ENCODE results near the gene HELT. TPM values are rescaled to one million over a fixed set of nuclear protein-coding genes. Genes with fewer than 3 reads are reported as not detected.
"Not testable (repeated sequence)": the region's sequence is repeated elsewhere in the genome, so short reads cannot be mapped to it uniquely, and the experiment has no call there.

HELT gene
- total RNA-seq, 1 experiment from 2014 or later, result not detected

DNA sequence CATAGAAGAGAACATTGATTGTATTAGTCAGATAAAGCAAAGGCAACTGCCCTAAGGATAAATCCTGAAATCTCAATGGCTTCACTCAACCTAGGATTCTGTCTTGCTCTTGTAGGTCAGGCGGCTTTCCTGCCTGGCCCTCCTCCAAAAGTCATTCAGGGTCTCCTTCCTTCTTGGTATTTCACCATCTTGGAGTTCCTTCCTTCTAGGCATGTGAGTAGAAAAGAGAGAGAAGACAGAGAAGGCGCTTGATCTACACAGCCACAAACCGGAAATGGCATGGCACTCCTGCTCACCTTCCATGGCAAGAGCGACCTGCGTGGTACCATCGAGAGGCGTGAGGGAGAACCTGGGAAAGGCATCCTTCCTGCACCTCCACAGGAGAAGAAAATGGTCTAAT lies 45.3 kb upstream of the HELT start:
- no TSS peak for BruUV-seq (replicated peaks)
- H3K4me3 Mint-ChIP-seq (ENCODE audit: unreplicated experiment), result no peak overlapping the region
- H3K27me3 Mint-ChIP-seq (ENCODE audit: insufficient read depth, unreplicated experiment), result no peaks in the 10 kb centered on the region
- no peaks in the 10 kb centered on the region for H3K27me3 ChIP-seq (replicated peaks; ENCODE audit: control insufficient read depth, insufficient read depth, low read length)
- H3K4me1 ChIP-seq, result no peaks in the 10 kb centered on the region
- CTCF ChIA-PET, result no interaction called here
- intact Hi-C loops (cut with micrococcal nuclease; ENCODE audit: unreplicated experiment), result no loop called here
- H3K4me1 Mint-ChIP-seq (ENCODE audit: low read depth, unreplicated experiment), result peaks cover 2% of the 10 kb centered on the region
- no peak overlapping the region for H3K4me3 ChIP-seq (ENCODE audit: low read depth, low read length)
- H3K9me3 ChIP-seq, result no peaks in the 10 kb centered on the region
- H3K36me3 ChIP-seq (ENCODE audit: control insufficient read depth, insufficient read depth, low read length), result no peaks in the 10 kb centered on the region
- no peak overlapping the region for H3K27ac Mint-ChIP-seq (ENCODE audit: unreplicated experiment)
- H3K36me3 Mint-ChIP-seq (ENCODE audit: insufficient read depth, unreplicated experiment), result no peaks in the 10 kb centered on the region
- POLR2A ChIA-PET, result no interaction called here
- DNase-seq, result no peak
- TF ChIP-seq, protein P1, sequence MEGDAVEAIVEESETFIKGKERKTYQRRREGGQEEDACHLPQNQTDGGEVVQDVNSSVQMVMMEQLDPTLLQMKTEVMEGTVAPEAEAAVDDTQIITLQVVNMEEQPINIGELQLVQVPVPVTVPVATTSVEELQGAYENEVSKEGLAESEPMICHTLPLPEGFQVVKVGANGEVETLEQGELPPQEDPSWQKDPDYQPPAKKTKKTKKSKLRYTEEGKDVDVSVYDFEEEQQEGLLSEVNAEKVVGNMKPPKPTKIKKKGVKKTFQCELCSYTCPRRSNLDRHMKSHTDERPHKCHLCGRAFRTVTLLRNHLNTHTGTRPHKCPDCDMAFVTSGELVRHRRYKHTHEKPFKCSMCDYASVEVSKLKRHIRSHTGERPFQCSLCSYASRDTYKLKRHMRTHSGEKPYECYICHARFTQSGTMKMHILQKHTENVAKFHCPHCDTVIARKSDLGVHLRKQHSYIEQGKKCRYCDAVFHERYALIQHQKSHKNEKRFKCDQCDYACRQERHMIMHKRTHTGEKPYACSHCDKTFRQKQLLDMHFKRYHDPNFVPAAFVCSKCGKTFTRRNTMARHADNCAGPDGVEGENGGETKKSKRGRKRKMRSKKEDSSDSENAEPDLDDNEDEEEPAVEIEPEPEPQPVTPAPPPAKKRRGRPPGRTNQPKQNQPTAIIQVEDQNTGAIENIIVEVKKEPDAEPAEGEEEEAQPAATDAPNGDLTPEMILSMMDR (IDR thresholded peaks at IDR 0.05; ENCODE audit: insufficient read depth in 1 of 2, low read depth in 1 of 2, low read length in 1 of 2, severe bottlenecking in 1 of 2, unreplicated experiment in 1 of 2), result no peak
- peaks cover 4% of the 10 kb centered on the region for H3K9me3 Mint-ChIP-seq (ENCODE audit: unreplicated experiment)

DNA sequence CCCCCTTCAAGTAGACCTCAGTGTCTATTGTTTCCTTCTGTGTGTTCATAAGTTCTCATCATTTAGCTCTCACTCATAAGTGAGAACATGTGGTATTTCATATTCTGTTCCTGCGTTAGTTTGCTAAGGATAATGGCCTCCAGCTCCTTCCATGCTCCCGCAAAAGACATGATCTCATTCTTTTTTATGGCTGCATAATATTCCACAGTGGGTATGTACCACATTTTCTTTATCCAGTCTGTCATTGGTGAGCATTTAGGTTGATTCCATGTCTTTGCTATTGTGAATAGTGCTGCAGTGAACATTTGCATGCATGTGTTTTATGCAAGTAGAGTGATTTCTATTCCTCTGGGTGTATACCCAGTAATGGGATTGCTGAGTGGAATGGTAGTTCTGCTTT lies 41.9 kb upstream of the HELT start:
- H3K9me3 ChIP-seq; intact Hi-C loops (cut with micrococcal nuclease; ENCODE audit: unreplicated experiment); CTCF ChIA-PET; H3K4me3 ChIP-seq (ENCODE audit: low read depth, low read length); H3K36me3 Mint-ChIP-seq (ENCODE audit: insufficient read depth, unreplicated experiment); H3K27ac Mint-ChIP-seq (ENCODE audit: unreplicated experiment); POLR2A ChIA-PET; H3K36me3 ChIP-seq (ENCODE audit: control insufficient read depth, insufficient read depth, low read length); H3K27me3 ChIP-seq (replicated peaks; ENCODE audit: control insufficient read depth, insufficient read depth, low read length); H3K4me1 ChIP-seq; H3K27me3 Mint-ChIP-seq (ENCODE audit: insufficient read depth, unreplicated experiment); DNase-seq; BruUV-seq (replicated peaks); H3K4me3 Mint-ChIP-seq (ENCODE audit: unreplicated experiment); H3K9me3 Mint-ChIP-seq (ENCODE audit: unreplicated experiment); H3K4me1 Mint-ChIP-seq (ENCODE audit: low read depth, unreplicated experiment): not testable (repeated sequence)

DNA sequence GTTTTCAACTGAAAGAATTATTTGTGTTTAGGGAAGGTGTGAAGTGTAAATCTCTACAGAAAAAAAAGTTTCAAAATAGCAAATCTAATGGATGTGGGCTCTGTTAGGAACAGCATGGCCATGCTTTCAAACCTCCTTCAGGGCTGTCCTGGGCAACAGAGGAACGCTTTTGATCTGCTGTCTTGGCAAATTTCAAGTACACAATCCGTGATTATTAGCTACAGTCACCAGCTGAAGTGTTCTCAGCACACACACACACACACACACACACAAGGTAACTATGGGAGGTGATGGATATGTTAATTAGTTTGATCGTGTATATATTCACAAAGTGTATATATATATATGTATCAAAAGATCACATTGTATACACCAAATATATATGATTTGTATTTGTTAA lies 40.5 kb upstream of the HELT start:
- CTCF ChIA-PET, result no interaction called here
- Mint-ChIP-seq H3K36me3 (ENCODE audit: insufficient read depth, unreplicated experiment) (no peaks in the 10 kb centered on the region), H3K4me1 (ENCODE audit: low read depth, unreplicated experiment) (no peaks in the 10 kb centered on the region), H3K9me3 (ENCODE audit: unreplicated experiment) (no peaks in the 10 kb centered on the region), H3K4me3 (ENCODE audit: unreplicated experiment) (no peak overlapping the region), H3K27me3 (ENCODE audit: insufficient read depth, unreplicated experiment) (no peaks in the 10 kb centered on the region), H3K27ac (ENCODE audit: unreplicated experiment) (no peak overlapping the region)
- no peaks in the 10 kb centered on the region for H3K4me1 ChIP-seq
- no TSS peak for BruUV-seq (replicated peaks)
- TF ChIP-seq, protein P1 (IDR thresholded peaks at IDR 0.05; ENCODE audit: insufficient read depth in 1 of 2, low read depth in 1 of 2, low read length in 1 of 2, severe bottlenecking in 1 of 2, unreplicated experiment in 1 of 2), result no peak
- DNase-seq, result no peak
- no peaks in the 10 kb centered on the region for H3K9me3 ChIP-seq
- intact Hi-C loops (cut with micrococcal nuclease; ENCODE audit: unreplicated experiment), result no loop called here
- H3K36me3 ChIP-seq (ENCODE audit: control insufficient read depth, insufficient read depth, low read length), result no peaks in the 10 kb centered on the region
- POLR2A ChIA-PET, result no interaction called here
- no peaks in the 10 kb centered on the region for H3K27me3 ChIP-seq (replicated peaks; ENCODE audit: control insufficient read depth, insufficient read depth, low read length)
- H3K4me3 ChIP-seq (ENCODE audit: low read depth, low read length), result no peak overlapping the region

DNA sequence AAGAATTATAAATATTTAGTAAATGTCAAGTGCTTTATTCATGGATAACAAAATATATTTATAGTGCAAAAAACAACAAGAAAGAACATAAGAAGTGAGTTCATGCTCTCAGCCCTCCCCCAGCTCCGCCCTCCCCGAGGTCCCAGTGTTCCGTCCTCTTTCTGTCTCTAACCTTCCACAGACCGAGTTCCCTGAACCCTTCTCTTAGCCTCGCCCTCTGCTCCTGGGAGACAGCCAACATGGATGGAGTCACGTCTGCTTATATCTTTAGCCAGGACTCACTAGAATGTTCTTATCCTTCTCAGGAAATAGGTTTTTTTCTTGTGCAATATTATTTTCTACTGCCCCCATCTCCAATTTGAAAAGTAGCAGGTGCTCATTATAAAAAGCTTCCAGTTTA lies 40.1 kb upstream of the HELT start:
- ChIA-PET POLR2A (no interaction called here), CTCF (no interaction called here)
- H3K4me1 Mint-ChIP-seq (ENCODE audit: low read depth, unreplicated experiment), result no peaks in the 10 kb centered on the region
- Histone ChIP-seq H3K4me1 (no peaks in the 10 kb centered on the region), H3K36me3 (ENCODE audit: control insufficient read depth, insufficient read depth, low read length) (no peaks in the 10 kb centered on the region), H3K4me3 (ENCODE audit: low read depth, low read length) (no peak overlapping the region), H3K9me3 (no peaks in the 10 kb centered on the region), H3K27me3 (replicated peaks; ENCODE audit: control insufficient read depth, insufficient read depth, low read length) (no peaks in the 10 kb centered on the region)
- TF ChIP-seq, protein P1 (IDR thresholded peaks at IDR 0.05; ENCODE audit: insufficient read depth in 1 of 2, low read depth in 1 of 2, low read length in 1 of 2, severe bottlenecking in 1 of 2, unreplicated experiment in 1 of 2), result no peak
- no TSS peak for BruUV-seq (replicated peaks)
- H3K4me3 Mint-ChIP-seq (ENCODE audit: unreplicated experiment), result no peak overlapping the region
- H3K27ac Mint-ChIP-seq (ENCODE audit: unreplicated experiment), result no peak overlapping the region
- no peaks in the 10 kb centered on the region for H3K27me3 Mint-ChIP-seq (ENCODE audit: insufficient read depth, unreplicated experiment)
- H3K36me3 Mint-ChIP-seq (ENCODE audit: insufficient read depth, unreplicated experiment), result no peaks in the 10 kb centered on the region
- no peak for DNase-seq
- H3K9me3 Mint-ChIP-seq (ENCODE audit: unreplicated experiment), result no peaks in the 10 kb centered on the region
- intact Hi-C loops (cut with micrococcal nuclease; ENCODE audit: unreplicated experiment), result no loop called here

Data from Caco-2 (cell line).